HG02610 (cell line): Measurements from ENCODE around the gene ARHGAP42.

ENCODE experiments used
- ATAC-seq: cut with Tn5 transposase; IDR thresholded peaks from one replicate; pipeline ENCODE4 v1.9.1; 2021; ENCODE audit warnings: mild to moderate bottlenecking, moderate library complexity; ENCODE audit not compliant: unreplicated experiment

The ARHGAP42 gene

DNA sequence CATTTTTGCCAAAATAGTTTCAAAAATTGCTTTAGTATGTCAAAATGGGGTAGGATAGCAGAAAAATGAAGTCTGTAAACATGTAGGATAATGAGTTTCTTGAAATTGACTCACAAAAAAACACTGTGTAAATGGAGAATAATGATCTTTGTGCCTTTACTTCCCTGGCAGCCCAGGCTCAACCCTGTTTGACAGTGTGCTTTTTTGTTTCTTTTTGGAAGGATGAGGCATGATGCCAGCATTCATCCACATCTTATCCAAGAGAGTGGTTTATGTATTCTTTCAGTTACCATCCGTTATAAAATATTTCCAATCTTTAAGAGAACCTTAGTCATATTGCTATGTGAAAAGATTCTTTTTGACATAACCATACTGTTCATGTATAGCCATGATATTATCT is 70.6 kb downstream of the ARHGAP42 start:
- no peak for ATAC-seq

DNA sequence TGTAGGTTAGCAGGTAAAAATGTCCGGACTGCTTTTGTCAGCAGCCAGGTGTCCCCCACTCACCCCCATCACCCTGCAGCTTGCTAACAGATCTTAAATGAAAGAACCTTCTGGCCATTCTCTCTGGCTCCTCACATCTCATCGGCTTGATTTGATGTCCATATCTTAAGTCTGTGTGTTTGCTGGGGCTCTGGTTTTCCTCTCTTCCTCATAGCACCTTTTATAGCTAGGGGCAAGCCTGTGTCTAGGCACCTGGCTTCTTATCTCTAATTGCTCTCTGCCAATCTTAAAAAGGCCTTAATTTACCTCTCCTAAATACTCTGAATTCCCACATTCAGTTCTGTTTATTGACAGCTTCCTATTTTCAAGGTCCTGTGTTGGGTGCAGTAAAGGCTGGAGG is 72.0 kb downstream of the ARHGAP42 start:
- no peak for ATAC-seq

DNA sequence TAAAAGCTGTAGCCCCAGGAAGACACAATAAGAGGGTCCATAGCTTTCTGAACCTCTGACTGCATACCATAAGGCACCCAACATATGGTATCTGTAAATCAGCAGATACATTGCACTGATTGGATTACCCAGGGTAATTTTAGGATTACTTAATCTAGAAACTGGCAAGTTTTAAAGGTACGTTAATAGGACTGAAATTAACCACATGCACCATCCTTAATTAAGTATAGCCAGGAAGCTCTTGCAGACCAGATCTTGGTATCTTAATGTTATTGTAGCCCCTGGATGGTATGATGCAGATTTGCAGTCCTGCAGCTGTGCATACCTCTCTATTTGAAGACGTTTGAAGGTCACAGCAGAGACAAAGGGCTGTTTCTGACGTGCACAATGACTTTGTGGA is 72.8 kb downstream of the ARHGAP42 start:
- no peak for ATAC-seq

DNA sequence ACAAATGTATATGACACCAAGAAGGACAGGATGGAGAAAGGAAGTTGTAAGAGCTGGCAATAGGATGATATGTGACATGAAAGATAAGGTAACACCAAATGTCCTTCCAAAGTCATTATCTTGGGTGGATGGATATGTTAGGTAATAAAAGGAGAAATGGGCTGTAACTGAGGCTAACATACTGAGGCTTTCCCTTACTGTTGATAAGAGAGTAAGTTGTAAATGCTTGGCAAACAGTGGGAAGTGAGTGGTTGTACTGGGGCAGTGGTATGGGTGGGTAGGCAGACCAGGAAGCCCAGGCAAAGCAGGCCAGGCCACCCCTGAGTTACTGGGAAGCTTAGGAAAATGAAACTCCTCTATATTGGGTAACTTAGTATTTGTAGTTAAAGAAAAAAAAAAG is 73.7 kb downstream of the ARHGAP42 start:
- ATAC-seq, result no peak

DNA sequence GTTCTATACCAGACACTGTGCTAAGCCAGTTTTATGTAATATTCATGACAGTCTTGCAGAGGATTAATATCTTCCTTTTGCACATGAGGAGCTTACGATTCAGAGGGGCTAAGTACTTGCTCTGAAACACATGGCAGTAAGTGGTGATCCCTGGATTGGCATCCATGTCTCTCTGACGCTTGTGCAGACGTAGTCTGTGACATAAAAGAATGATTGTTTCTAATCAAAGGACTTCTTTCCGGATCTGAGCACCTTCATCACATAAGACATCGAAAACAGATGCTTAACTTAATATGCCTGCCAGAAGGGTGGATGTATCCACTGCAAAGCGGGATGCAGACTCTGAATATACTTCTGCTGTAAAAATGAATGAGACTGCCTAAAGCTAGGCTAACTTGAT is 74.8 kb downstream of the ARHGAP42 start:
- ATAC-seq, result no peak

DNA sequence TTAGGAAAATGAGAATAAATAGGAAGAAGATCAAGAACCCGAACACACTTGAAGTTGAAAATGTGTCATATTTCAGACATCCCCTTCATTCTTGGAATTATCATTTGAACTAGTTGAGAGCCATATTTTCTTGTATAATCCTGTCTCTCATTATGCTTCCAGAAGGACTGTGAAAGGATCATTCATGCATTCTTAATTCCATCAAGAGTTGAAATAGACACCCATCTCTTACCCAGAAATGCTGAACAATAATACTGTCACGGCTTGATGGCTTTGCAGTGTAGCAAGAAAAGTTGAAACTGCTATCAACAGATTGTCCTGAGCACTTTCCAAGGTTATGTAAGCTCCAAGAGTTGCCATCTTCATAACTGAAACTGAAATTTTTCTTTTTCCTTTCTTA is 79.7 kb downstream of the ARHGAP42 start:
- ATAC-seq, result no peak

DNA sequence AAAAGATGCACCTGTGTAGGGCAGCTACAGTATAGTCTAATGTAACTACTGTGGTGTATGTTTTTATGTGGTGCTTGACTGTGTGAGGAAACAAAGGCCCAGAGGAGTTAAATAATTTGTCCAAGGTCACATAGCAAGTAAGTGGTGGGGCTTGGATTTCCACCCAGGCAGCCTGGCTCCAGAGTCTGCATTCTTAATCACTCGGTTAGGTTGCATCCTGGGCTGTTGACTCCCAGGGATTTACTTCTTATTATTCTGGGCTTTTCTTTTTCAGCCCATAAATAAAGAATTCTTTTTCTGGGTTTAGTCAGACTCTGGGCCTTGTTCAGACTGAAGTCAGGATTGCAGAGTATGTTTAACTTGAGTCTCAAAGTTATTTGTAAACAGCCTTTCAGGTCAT is 82.1 kb downstream of the ARHGAP42 start:
- no peak for ATAC-seq

DNA sequence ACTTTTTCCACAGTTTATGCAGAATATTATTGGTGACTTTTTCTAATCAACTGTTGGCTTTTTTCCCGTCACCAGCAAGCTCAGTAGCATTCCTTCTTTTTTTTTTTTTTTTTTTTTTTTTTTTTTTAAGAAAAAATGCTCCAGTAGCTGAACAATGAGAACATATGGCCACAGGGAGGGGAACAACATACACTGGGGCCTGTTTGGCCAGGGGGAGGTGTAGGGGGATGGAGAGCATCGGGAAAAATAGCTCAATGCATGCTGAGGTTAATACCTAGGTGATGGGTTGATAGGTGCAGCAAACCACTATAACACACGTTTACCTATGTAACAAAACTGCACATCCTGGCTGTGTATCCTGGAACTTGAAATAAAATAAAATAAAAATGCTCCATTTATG is 82.5 kb downstream of the ARHGAP42 start:
- ATAC-seq, result no peak

DNA sequence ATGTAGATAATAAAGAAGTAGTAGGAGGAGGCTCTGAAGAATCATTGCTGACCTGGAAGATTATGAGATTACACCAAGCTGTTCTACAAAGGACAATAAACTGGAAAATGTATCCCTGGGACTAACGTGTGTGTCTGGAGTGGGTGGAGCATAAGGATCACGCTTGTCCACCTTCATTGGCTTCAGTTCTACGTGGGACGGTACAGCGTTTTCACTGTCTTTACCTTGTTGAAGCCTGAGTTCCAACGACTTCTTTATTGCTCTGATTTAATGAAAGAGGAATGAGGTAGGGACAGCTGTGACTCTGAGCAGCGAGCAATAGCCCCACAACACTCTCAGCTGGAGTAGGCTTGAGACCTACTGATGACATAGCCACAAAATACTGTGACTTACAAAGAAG is 87.0 kb downstream of the ARHGAP42 start:
- ATAC-seq, result no peak

DNA sequence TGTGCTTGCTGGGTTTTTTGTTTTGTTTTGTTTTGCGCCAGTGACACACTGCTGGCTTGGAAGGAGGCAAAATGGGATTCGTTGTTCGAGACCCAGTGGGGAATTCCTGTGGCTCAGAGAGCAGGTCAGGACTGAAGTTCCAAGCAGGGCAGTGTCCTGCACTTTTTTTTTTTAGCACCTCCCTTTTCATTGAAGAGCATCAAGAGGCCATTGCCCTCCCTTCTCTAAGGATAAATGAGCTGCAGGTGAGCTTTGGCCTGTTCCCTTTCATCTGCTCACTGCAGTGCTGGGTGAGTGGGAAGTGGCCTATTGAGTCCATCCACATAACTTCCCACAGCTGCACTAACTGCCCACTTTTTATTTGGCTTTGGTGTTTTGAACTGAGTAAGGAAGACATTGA is 87.8 kb downstream of the ARHGAP42 start:
- ATAC-seq, result no peak

DNA sequence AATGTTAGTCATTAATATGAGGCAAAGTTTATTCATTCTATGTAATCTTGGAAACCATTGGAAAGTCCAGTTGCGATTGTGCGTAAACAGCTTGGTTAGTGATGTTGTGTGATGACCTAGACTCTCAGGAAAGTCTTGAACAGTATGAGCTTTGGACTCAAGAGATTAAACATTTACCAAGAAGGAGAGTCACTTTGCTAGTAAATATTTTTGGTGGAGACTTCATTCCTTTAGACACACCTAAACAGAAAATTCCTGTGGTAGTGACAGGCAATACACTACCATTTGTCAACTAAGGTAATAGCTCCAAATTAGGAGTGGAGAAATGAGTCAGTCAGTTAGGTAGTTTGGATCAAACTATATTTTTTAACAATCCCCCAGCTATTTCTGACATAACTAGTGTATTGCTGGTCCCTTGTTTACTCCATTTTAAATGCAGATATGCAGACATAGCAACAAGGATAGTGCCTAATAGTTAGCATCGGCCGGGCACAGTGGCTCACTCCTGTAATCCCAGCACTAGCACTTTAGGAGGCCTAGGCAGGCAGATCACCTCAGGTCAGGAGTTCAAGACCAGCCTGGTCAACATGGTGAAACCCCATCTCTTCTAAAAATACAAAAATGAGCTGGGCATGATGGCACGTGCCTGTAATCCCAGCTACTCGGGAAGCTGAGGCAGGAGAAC is 89.3 kb downstream of the ARHGAP42 start:
- ATAC-seq, result no peak

DNA sequence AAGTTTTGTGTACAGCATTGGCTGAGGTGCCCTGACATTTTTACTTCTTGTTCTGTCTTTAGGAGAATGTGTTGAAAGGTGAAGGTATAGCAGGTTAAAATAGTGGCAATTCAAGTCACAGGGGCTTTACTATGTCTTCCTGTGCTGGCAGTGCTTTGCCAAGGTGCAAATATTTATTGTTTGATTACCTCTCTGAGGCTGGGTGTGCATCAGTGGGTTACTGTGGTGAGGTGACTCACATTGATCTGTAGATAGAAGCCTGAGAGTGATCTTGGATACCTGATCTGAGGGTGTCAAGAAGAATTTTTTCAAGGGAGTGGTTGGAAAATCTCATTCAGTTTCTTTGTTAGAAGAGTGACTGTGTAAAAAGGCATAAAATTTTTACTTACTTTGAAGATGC is 90.0 kb downstream of the ARHGAP42 start:
- no peak for ATAC-seq

DNA sequence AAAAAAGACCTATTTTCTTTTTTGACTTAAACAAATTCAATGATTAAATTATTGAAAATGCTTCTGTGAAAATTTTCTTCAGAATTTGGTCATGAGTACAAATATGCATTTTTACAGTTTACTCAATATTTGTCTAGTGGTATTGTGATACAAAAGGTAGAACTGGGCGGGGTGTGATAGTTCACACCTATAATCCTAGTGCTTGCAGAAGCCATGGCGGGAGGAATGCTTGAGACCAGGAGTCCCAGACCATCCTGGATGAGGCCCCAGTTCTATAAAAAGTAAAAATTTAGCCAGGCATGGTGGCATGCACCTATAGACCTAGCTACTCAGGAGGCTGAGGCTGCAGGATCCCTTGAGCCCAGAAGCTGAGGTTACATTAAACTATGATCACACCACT is 90.6 kb downstream of the ARHGAP42 start:
- ATAC-seq, result no peak

DNA sequence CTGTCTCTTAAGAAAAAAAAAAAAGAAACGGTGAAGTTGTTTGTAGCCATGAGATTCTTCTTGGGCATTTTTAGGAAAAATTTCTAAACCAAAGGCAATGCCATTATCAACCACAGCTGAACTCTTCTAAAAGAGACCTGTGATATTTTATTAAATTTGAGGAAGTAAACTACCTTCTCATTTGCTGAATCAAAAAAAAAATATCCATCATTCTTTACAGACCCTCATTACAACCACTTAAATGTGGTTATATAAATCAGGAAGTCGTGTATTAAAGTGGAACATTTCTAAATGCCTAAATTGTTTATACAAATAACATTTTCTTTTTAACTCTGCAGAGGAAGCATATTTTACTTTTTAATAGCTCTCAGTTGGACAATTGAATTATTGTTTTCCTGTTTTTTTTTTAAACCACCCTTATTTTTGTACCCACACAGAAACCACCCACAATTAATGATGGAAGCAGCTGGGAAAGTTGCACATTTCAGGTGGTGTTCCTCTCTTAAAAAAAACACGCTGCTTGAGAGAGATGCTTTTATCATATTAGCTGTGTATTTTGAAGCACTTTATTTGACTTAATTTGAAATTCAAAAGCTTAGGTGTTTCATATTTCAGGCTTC is 91.2 kb downstream of the ARHGAP42 start:
- no peak for ATAC-seq

DNA sequence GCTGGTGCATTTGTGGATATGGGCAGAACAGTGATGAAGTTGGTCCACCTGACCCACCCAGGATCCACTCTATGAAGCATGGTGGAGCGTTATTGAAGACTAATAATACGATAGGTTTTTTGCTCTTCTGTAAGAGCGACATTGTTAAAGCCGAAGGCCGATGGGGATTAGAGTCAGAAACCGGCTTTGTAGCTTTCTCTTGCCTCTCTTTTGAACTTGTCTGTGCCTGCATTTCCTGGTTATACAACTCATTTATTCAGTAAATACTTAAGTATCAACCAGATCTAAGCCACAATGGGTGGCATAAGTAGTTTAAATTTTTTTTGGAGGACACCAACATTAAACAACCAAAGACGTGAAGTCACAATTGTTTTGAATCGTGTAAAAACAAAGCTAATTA is 93.4 kb downstream of the ARHGAP42 start:
- no peak for ATAC-seq

DNA sequence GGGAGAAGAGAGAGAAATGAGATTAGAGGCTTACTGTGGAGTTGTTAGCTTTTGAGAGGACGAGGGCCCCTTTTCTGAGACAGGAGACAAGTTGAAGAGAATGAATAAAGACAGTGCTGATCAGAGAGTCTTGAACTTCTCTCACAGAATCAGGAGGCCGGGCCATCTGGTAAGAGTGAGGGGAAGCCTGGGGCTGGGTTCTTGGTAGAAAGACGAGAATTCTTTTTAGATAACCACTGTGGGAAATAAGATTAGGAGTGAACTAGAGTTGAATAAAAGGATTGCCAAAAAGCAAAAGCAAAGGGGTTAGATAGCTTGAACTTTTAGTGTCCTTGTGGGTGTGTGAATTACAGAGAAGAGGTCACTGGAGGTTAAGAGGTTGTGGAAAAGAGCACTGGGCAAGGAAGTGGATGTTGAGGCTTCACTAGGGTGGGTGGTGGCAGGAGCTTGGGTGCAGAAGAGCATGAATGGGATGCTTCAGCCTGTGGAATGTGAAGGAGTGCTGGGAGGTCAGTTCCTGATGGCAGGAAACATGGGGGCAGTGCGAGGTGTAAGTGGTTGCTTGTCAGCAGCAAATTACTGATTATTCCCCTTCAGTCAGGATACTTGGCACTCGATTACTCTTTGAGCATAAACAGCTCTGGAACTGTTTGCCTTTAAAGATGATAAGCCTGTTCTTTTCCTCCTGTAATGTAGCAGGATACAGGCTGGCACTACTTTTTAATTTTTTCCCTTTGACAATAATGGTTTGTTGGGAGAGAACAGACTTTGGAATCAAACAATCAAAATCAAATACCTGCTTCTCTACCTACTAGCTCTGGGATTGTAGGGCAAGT is 98.3 kb downstream of the ARHGAP42 start:
- no peak for ATAC-seq

DNA sequence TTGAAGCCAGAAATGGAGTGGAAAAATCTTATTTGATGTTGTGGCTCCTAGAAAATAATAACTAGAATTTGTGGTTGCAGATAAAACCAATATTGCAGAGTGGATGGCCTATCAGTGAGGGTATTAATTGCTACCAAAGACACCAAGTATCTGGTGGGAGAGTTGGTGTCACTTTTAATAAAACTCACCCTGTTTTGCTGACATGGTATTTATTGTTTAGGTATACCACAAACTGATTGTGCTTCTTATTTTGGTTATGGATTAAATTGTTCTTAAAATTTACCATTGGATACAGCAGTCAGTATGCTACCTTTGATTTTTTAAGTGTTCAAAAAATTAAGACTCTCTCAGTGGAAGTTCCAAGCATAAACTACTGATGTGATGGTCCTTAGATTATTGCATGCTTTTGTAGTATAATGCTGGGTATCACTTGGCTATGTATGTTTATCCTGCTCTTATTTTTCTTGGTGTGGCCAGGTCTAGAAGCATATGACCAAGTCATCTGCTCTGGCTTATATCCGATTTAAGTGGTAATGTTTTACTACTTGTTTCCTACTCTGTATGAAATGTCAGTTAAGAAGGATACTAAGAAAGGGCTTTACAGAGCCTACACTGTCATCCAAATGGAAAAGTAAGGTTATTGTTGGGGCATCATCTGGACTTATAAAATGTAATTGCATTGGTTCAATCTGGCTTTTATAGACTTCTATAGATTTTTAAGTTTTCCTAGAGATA is 101.6 kb downstream of the ARHGAP42 start:
- no peak for ATAC-seq

DNA sequence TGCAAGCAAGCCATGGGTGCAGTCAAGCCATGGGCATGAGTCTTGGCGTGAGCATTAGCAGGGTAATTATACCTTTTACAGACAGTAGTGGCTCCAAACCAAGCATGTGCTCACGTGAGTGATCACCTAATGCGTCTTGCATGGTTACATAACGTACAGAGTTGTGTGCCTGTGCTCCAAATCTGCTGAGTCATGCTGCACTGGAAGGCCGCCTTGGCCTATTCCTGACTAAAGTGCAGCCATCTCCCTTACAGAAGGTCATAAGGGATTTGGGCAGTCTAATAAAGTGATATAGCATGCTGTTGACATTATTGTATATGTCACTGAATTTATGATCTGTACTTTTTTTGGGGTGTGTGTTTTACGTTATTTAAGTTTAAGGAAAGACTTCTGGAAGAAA is 102.4 kb downstream of the ARHGAP42 start:
- ATAC-seq, result no peak

DNA sequence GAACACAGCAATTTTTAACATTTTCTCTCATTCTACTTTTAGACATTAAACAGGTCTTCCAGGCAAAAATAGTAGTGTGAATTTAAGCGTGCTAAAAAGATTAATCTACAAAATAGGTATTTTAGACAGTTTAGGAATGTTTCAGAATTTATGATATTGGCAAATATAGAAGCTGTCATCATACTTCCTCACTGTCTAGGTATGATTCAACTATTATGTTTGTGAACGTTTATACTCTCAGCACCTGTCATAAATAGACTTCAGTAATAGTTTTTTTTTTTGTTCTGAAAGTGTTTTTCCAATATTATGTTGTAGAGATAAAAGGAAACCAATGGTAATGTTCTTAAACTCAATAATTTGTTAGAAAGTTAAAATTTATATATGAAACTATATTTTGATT is 103.0 kb downstream of the ARHGAP42 start:
- no peak for ATAC-seq

DNA sequence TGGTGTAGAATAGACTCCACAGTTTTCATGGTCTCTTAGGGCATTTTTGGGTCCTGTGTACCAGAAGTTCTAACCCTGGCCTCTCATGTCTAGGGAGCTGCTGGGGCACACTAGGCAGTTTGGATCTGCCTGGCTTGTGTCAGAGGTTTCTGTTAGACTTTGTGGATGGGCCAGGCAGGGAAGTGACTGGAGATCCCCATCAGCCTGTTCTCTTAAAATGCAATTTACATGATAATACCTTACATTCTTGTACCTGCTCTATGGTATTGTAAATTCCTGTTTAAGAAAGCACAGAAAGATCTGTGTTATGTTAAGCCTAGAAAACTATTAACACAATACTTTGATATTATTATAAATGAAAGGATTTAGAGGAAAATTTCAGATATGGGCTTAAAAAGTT is 104.0 kb downstream of the ARHGAP42 start:
- ATAC-seq, result no peak

DNA sequence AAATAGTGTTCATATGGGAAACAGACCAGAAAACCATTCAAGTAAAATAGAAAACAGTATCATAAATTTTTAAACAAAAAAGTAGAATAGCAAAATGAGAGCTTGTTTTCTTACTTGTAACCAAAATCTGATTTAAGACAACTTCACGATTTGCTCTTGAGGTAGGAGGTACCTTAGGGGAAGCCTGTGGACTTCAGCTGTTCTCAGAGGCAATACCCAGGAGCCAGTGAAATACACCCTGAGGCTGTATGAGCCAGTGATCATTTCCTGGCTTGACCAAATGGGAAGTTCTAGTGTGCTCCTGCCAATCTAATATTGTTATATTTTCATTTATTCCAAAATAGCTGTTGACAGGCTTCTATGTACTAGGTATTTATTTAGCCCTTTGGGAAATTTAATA is 104.8 kb downstream of the ARHGAP42 start:
- ATAC-seq, result no peak
